Stimulated activated CD4-positive, alpha-beta T cell treated with anti-CD3 and anti-CD28 coated beads, Interleukin-1b, Interleukin-23, amount 100 ng/mL, for 1 hour (primary cell): ENCODE measurements around the gene GIMAP8.
"Not testable (repeated sequence)": the region's sequence is repeated elsewhere in the genome, so short reads cannot be mapped to it uniquely, and the experiment has no call there.

ENCODE experiments used
- DNase-seq, 2 donors: peaks; one replicate each; pipeline ENCODE4 v3.0.0-alpha.2; 2020; ENCODE audit warnings: low read depth in 2 of 2

The GIMAP8 gene

DNA sequence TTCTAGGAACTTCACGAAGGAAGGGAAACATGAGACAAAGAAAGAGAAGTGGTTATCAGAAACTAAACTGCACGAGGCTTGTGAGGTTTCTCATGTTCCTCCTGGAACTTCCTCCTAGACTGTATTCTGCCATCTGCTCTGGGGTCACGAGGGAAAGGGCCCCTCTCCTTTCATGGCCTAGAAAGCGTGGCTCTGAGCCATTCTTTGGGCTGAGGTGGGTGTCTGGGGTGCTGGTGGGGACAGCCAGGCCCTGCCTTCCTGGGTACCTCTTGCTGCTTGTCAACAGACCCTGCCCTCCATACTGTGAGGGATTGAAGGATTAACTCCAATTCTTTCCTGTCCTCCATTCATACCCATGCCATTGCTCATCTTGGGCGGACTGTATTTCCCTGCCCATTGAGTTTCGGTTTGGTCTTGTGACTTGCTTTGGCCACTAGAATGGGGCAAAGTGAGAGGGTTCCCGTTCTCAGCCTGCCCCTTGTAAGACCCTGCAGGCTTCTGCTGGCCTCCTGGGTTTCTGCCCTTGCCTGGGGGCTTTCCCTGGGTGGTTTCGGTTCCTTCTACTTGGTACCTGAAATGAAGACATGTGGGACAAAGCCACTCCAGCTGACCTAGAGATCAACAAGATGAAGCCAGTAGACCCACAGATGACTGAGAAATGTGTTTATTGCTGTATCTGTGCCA is 14.9 kb upstream of the GIMAP8 start:
- DNase-seq, result no peak

DNA sequence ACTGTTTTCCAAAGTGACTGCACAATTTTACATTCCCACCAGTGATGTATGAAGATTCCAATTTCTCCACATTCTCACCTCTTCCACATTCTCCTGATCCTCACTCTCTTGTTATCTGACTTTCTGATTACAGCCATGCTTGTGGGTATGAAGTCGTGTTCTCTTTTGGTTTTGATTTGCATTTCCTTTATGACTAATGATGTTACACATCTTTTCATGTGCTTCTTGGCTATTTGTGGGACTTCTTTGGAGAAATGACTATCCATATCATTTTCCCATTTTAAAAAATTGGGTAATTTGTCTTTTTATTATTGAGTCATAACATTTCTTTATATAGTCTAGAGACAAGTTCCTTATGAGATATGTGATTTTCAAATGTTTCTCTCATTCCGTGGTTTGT is 10.5 kb upstream of the GIMAP8 start:
- DNase-seq, result no peak

DNA sequence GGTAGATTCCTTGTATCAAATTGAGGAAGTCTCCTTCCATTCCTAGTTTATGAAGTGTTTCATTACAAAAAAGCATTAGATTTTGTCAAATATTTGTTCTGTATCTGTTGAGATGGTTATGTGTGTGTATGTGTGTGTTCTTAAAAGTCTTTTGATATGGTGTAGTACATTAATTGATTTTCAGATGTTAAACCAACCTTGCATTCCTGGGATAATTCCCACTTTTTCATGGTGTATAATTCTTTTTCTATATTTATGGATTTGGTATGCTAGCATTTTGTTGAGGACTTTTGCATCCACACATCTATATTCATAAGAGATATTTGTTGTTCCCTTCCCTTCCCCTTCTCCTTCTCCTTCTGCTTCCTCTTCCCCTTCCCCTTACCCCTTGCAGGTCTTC is 8.9 kb upstream of the GIMAP8 start:
- DNase-seq, result no peak

DNA sequence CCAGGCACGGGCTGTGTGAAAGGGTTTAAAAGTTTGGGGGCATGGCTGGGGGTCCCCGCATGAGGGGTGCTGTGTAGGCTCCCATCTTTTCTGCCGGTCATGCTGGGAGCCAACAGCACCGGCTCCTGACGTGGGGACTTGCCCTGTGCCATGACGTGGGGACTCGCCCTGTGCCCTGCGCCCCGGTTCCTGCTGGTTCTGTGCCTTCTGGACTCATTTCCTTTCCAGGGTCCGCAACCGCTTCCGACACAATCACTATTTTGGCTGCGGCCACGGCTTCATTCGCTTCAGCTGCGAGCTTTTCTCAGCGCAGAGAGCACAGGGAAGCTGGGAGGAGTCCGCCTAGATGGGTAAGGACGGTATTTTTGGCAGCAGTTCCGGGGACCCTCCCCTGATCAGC is 7.6 kb upstream of the GIMAP8 start:
- no peak for DNase-seq

DNA sequence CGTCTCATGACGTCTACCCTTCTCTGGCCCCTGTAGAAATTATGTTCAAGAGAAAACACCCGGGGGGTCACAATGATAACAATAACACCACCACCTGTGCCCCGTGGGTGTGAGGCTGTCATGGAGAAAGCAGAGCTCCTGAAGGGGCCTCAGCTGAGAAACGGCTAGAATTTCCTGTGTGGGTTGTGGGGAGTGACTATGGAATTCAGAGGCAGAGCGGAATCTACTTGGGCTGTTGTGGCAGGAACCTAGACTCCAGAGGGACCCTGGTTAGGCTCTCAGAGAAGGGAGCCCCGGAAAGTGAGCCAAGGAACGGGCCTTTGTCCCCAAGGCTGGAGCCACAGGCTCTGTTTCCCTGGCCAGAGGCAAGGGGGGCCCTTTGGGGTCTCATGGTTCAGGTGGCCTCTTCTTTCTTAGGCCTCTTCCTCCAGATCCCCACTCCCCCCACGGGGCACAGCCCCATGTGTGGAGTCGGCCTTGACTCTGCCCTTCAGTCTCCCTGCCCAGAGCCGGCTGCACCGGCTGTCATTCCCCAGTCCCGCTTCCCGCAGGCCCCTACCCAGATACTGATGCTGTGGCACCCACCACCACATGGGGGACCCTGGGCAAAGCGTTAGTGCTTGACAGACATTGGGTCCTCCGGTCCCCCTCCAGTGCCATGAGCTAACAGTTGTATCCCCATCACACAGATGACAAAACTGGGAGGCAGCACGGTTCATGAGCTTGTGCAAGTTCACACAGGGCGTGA is 6.5 kb upstream of the GIMAP8 start:
- no peak for DNase-seq

DNA sequence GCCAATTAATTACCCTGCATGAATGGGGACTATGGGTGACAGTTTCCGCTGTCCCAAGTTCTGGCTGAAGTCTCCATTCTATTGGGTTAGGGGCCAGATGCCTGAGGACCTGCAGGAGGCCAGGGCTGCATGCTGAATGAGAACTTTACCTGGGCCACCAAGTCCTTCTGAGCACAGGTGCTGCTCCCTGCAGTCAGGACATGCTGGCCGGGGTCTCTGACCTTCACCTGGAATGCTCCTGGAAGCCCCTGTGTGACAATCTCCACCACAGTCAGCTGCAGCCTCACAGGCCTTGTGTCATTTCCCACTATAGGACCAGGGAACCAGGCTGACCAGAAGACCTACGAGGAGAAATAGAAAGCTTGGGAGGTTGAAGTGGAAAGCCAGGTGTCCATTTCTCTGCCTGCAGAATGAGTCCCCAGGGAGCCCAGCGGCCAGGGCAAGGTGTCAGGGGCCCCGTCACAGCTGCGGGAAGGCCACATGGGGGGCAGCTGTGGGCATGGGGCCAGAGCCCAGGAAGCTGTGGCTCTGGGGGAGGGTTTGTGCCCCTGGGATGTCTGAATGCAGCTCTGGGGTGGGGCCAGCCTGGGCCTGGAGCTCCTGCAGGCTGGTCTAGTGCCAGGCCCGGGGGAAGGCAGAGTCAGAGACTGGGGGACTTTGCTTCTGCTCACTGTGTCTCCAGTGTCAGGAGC is 5.6 kb upstream of the GIMAP8 start:
- DNase-seq, result no peak

DNA sequence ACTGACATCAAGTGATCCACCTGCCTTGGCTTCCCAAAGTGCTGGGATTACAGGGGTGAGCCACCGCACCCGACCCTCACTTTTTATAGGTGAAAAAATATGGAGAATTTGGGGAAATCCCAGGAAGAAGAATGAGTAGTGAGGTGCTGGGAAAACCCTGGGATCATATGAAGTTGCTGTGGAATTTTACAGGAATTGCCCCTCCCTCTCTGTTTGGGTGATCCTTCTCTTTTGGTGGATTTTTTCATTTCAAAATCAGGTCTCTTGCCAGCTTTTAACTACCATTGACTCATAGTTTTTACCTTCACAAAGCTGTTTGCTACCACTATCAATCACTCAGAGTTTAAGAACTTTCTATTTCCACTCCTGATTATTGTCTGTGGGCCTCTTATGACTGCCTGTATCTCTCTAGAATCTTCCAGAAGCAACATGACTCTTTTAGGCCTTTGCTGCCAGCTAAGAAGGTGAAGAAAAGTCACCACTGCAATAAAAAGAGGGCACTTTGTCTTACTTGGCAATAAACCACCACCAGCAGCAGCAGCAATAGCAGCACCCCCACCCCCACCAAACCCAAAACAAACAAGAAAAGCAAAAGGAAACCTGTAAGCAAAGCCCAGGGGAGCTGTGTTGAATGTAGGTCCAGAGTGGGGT is 4.0 kb upstream of the GIMAP8 start:
- DNase-seq, result no peak

DNA sequence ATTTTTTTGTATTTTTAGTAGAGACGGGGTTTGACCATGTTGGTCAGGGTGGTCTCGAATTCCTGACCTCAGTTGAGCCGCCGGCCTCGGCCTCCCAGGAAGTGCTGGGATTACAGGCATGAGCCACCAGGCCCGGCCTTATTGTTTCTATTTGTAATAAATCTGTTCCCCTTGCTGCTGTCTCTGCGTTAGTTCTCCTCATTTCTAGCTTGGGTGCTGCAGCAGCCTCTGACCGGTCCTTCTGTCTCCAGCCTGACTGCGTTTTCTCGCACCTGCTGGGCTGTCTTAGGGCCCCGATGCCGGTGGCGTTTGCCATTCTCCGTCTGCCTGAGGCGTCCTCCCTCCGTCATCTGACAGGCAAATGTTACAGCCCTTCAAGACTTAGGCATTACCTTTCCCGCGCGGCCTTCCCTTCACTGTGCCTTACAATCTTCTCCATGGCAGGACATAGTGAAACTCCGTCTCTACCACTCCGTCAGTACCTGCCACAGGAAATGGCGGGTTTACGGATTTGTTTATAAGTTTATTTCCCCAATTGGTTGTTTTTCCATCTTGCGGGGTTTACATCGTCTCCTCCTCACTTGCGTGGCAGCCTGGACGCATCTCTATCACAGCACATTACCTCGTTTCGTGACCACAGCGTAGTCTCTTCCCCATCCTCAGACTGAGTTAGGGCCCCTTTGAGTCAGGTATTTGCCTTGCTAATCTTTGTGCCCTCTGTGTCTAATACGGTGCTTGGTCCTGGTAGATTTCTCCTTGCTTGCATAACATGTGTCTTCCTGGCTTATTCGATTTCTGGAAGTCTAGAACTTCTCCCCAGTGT is 2.3 kb upstream of the GIMAP8 start:
- DNase-seq, result no peak

DNA sequence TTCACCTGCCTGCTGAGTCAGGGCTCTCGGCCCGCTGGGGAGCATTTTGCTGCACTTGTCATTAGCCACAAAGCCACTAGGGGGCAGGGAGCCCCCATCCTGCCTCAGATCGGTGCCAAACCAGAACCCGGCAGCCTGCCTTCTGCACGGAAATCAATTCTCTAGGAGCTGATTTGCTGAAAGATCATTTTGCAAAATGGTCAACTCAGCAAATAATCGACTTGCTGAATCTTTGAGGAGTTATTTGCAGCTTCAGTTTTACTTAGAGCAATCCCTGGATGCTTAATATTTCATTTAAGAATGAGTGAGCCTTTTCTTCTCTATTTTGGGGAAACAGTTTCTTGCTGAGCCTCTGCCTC is 1.7 kb upstream of the GIMAP8 start:
- DNase-seq, result peak; percentile 78

DNA sequence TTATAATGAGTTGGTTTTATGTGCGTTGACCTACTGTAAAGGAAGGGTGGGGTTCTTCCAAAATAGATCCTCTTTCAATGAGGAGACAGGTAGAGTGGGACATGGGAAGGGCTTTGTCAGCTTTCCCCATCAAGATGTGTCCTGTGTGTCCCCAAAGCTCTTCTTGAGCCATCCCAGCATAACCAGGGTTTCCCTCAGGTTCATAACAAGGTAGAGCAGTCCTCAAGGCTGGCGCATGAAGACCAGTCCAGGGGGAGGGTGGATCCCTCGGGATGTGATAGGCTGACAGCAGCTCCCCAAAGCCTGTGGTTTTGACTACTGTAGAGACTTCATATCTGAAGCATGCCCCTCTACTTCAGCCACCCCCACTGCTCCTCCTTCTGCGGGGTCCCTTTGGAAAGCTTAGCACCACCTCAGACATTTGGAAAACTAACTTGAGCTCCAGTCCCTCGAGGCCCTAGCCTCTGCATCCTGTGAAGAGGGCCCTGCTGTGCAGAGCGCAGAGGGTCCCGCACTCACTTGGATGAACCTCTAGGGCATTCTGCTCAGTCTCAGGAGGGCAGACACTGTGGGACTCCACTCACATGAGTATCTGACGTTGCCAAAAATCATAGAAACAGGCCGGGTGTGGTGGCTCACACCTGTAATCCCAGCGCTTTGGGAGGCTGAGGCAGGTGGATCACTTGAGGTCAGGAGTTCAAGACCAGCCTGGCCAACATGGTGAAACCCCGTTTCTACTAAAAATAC is 1.1 kb upstream of the GIMAP8 start:
- DNase-seq, result no peak

DNA sequence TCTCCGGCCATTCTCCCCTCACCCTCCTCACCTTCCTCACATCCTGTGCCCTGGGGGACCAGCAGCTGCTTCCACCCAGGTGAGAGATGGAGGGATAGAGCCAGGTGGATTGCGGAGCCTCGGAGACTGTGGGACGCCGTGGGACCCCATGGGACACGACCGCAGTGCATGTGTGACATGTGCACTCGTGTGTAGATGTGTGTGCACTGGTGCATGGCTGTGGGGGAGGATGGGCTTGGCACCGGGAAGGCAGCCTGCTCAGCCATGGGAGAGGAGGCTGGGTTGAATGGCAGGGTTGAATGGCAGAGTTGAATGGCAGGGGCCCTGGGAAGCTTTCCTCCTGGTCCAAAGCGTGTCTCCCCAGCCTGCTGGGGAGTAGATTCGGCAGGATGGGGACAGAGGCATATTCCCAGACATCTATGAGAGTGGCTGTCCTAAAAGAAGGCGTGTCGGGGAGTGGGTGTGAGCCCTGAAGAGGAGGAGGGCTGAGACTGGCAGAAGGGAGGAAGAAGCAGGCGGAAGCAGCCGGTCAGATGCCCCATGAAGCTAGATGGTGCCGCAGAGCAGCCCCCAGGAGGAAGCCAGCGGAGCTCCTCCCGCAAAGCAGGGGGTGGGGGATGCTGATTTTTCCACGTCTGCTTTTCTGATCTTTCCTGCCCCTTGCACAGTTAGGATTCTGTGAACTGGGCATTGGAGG is 815 bp downstream of the GIMAP8 start:
- DNase-seq, result peak in 1 of 2 donors; percentile 34

DNA sequence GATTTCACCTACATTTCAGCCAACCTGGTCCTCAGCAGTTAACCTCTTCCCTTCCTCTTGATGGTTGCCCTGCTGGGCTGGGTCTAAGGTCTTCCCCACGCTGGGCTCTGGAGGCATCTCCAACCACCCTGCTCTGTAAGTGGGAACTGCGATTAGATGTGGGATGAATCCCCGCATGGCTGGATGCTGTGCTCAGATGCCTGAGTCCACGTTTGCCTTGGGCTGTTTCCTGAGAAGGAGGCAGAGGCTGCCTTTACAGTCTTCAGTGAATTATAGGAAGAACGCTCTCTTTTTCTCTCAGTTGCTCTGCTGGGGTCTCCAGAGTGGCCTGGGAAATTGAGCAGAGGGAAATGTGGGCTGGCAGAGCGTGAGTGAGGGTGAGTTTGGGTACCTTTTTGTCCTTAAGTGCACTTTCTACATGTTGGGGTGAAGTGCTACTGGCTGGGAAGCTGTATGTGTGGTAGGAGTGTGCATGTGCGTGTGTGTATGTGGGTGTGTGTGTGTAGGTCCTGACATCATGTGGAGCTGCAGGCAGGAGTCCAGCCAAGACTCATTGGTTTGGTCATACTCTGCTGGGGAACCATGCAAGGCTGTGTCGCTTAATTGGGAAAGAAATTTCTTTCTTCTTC is 1.5 kb downstream of the GIMAP8 start:
- no peak for DNase-seq

DNA sequence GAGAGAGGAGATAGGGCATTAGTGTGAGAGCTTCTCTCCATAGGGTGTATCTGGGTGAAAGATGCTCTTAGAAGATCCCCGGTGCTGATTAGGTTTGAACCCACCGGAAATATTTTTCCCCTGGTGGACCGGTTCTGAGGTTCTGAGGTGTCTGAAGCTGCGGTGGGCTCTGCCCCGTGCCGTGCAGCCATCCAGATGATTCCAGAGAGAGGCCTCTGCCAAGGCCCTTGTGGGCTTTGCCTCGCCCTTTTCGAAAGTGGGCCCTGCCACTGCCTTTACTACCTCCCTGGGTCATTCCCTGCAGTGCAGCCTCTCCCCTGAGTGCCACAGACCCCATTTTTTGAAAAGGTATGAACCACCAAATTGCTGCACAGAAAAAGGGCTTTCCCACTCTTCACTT is 2.8 kb downstream of the GIMAP8 start:
- DNase-seq, result no peak

DNA sequence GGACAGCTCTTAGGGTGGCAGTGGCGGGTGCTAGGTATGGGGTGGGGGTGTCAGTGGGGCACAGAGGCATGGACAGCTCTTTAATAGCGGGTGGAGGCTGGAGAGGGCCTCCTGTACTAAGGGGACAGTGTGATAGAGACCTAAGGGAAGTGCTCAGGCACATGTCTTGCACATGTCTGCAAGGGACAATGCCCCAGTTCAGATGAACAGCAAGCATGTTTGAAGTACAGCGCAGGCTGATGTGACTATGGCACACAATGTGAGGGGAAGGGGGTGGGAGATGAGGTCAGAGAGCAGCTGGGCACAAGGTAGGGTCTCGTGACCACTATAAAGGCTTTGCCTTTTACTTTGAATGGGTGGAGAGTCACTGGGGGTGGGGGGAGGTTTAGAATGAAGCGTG is 3.5 kb downstream of the GIMAP8 start:
- DNase-seq, result no peak

DNA sequence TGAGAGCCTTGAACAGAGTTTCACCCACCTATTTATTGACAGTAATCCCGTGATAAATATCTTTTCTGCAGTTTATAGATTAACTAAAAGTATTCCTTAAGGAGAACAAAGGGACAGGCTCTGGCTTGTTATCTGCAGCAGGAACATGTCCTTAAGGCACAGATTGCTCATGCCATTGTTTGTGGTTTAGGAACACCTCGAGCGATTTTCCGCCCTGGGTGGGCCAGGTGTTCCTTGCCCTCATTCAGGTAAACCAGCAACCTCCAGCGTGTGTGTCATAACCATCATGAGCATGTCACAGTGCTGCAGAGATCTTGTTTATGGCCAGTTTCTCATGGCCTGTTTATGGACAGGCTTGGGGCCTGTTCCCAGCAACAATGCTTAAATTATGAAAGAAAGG is 6.6 kb downstream of the GIMAP8 start:
- not testable (repeated sequence) for DNase-seq

DNA sequence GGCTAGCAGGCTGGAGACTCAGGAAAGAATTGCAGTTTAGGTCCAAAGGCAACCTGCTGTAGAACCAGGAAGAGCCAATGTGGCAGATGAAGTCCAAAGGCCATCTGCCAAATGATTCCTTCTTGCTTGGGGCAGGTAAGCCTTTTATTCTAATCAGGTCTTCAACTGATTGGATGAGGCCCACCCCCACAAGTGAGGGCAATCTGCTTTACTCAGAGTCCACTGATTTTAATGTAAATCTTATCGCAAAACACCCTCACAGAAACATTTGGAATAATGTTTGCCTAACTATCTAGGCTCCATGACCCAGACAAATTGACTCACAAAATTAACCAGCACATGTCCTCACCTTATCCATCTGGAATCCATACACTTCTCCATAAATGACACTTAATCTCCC is 7.8 kb downstream of the GIMAP8 start:
- no peak for DNase-seq

DNA sequence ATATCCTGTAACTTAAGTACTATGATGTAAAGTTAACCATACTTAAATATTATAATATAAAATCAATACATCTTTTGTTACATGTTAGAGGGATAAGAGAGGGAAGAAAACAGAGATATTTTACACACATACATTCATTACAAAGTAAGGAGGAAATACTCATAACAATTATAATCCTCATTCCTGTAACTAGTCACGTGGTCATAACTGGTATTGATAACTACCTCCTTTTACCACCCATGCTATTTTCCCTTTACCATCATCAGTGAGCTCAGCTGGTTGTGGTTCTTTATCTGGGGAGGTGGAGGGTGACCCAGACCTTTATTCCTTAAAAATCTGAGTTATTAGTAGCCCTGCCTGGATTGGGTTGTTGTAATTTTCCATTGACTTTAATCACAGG is 8.3 kb downstream of the GIMAP8 start:
- no peak for DNase-seq

DNA sequence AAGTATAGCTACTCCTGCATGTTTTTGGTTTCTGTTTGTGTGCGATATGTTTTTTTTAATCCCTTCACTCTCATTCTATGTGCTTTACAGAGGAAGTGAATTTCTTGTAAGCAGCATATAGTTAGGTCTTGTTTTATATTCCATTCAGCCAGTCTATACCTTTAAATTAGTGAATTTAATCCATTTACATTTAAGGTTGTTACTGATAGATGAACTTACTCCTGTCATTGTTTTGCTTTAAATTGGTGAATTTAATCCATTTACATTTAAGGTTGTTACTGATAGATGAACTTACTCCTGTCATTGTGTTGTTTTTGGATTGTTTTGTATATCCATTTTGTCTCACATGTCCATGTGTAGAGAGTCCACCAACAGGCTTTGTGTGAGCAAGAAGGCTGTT is 11.1 kb downstream of the GIMAP8 start:
- DNase-seq, result no peak

DNA sequence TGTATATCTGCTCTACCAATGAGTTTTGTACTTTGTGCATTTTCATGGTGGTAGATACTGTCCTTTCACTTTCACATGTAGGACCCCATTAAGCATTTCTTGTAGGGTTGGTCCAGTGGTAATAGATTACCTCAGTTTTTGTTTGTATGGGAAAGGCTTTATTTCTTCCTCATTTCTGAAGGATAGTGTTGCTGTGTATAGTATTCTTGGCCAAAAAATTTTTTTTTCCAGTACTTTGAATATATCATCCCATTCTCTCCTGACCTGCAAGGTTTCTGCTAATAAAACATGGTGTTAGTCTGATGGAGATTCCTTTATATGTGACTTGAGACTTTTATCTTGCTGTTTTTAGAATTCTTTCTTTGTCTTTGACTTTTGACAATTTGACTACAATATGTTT is 12.0 kb downstream of the GIMAP8 start:
- DNase-seq, result no peak

DNA sequence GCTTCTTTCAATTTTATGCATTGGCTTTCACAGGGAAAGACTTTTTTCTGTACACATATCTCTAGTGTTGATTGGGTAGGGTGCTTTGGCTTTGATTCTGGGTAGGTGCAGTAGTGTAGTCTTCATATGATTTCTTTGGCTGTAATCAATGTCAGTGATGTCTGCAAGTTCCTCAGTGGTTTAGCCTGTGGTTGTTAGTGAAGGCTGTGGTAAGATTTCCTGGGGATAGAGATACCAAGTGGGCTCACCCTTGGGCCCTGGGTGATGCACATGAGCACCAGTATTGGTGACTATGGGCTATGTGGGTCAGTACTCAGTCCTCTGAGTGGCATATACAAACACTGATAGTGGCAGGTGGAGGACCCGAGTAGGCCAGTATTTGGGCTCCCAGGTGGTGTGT is 13.0 kb downstream of the GIMAP8 start:
- DNase-seq, result no peak
